Mammary epithelial cell (primary cell): ENCODE results near the gene RBM47.

ENCODE experiments used
- EZH2 ChIP-seq: IDR thresholded peaks from 2 replicates; pipeline ENCODE4 v1.6.1; 2012; ENCODE audit warnings: low read length, inconsistent platforms, borderline replicate concordance
- TF ChIP-seq, protein P1 (sequence below), 2 donors: IDR thresholded peaks in 1 of 2; conservative IDR thresholded peaks in 1 of 2; 2 replicates each; pipeline ENCODE4 v1.5.1; 2011 to 2012; ENCODE audit warnings: inconsistent platforms in 2 of 2, low read length in 2 of 2, mild to moderate bottlenecking in 2 of 2, control low read depth in 1 of 2, low read depth in 1 of 2; ENCODE audit not compliant: insufficient read depth in 1 of 2; ENCODE audit errors: extremely low read depth in 1 of 2

DNA sequence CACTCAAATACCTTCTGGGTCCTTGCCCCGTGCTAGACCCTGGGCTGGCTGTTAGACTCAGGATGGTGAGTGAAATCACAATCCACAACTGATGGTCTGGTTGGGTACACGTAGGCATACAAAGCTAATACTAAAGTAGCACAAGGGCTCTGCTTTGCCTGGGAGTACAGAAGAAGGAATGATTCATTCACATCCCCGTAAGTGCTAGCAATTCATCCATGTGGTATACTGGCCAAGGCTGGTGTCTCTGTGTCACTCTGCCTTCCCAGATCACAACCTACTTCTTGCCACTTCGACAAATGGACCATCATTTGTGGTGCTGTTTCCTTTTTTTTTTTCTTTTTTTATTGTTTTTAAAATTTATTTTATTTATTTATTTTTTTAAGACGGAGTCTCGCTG is 19.7 kb upstream of the RBM47 start:
- TF ChIP-seq, protein P1, sequence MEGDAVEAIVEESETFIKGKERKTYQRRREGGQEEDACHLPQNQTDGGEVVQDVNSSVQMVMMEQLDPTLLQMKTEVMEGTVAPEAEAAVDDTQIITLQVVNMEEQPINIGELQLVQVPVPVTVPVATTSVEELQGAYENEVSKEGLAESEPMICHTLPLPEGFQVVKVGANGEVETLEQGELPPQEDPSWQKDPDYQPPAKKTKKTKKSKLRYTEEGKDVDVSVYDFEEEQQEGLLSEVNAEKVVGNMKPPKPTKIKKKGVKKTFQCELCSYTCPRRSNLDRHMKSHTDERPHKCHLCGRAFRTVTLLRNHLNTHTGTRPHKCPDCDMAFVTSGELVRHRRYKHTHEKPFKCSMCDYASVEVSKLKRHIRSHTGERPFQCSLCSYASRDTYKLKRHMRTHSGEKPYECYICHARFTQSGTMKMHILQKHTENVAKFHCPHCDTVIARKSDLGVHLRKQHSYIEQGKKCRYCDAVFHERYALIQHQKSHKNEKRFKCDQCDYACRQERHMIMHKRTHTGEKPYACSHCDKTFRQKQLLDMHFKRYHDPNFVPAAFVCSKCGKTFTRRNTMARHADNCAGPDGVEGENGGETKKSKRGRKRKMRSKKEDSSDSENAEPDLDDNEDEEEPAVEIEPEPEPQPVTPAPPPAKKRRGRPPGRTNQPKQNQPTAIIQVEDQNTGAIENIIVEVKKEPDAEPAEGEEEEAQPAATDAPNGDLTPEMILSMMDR (conservative IDR thresholded peaks at IDR 0.05 in 1 of 2, IDR thresholded peaks at IDR 0.05 in 1 of 2; ENCODE audit: extremely low read depth in 1 of 2, insufficient read depth in 1 of 2, low read depth in 1 of 2, low read length in 2 of 2), result no peak
- TF ChIP-seq EZH2, result no peak
